Caco-2 (cell line): ENCODE measurements around the gene SLC27A2. TPM values are rescaled to one million over a fixed set of nuclear protein-coding genes. Genes with fewer than 3 reads are reported as not detected.
A peak's percentile ranks its signal among the peaks of the same experiment; 100 is the strongest.

Source experiments
- BruUV-seq: library from RNA; stranded (reverse); fragments of 400-500 nt; replicated peaks from 2 replicates; lab custom pipeline; 2021; lab: Mats Ljungman, UMichigan
- CTCF ChIA-PET: fragments of 300-600 bp; sonication (Branson Sonifier 250); formaldehyde crosslinking; loops from one replicate; lab custom pipeline; 2022; ENCODE audit warnings: antibody characterized with exemption; lab: Charles Lee
- POLR2A ChIA-PET: fragments of 300-600 bp; sonication (Branson Sonifier 250); formaldehyde crosslinking; loops from one replicate; lab custom pipeline; 2022; ENCODE audit warnings: antibody characterized with exemption; lab: Charles Lee
- DNase-seq, 2 experiments: peaks; one replicate each; pipeline versions ENCODE4 v3.0.0 to v3.0.0-alpha.2; 2020 to 2022
- H3K27me3 ChIP-seq: replicated peaks from 2 replicates; pipeline ENCODE4 v1.6.0; 2011; ENCODE audit warnings: low read length; ENCODE audit not compliant: control insufficient read depth, insufficient read depth
- H3K36me3 ChIP-seq: 2 replicates; pipeline ENCODE4 v1.5.1; 2011; ENCODE audit warnings: low read length; ENCODE audit not compliant: control insufficient read depth, insufficient read depth
- H3K4me1 ChIP-seq: fragments of 250-450 bp; sonication (Bioruptor Pico); 2 replicates; pipeline ENCODE4 v1.5.1; 2020; ENCODE audit warnings: mild to moderate bottlenecking
- H3K4me3 ChIP-seq: 2 replicates; pipeline ENCODE4 v1.5.1; 2011; ENCODE audit warnings: low read depth, mild to moderate bottlenecking, control low read depth, low read length
- H3K9me3 ChIP-seq: fragments of 250-450 bp; sonication (Bioruptor Pico); 2 replicates; pipeline ENCODE4 v1.5.1; 2020; ENCODE audit warnings: mild to moderate bottlenecking, moderate library complexity
- H3K27ac Mint-ChIP-seq: one replicate; pipeline ENCODE4 v1.8.0; 2022; ENCODE audit warnings: mixed read lengths; ENCODE audit not compliant: unreplicated experiment
- H3K27me3 Mint-ChIP-seq: one replicate; pipeline ENCODE4 v1.8.0; 2022; ENCODE audit warnings: mixed read lengths; ENCODE audit not compliant: insufficient read depth, unreplicated experiment
- H3K36me3 Mint-ChIP-seq: one replicate; pipeline ENCODE4 v1.8.0; 2022; ENCODE audit warnings: mild to moderate bottlenecking, mixed read lengths; ENCODE audit not compliant: insufficient read depth, unreplicated experiment
- H3K4me1 Mint-ChIP-seq: one replicate; pipeline ENCODE4 v1.8.0; 2022; ENCODE audit warnings: low read depth, mixed read lengths; ENCODE audit not compliant: unreplicated experiment
- H3K4me3 Mint-ChIP-seq: one replicate; pipeline ENCODE4 v1.8.0; 2022; ENCODE audit warnings: mild to moderate bottlenecking, moderate library complexity, mixed read lengths; ENCODE audit not compliant: unreplicated experiment
- H3K9me3 Mint-ChIP-seq: one replicate; pipeline ENCODE4 v1.8.0; 2022; ENCODE audit warnings: mixed read lengths; ENCODE audit not compliant: unreplicated experiment
- CTCF ChIP-seq, 2 experiments: fragments of 200-600 bp in 1 of 2; IDR thresholded peaks; 1 replicate in 1 of 2; 2 replicates in 1 of 2; pipeline versions ENCODE4 v1.5.1 to v1.8.0; 2011 to 2022; ENCODE audit warnings: antibody characterized with exemption in 1 of 2, control low read depth in 1 of 2, inconsistent platforms in 1 of 2, low read depth in 1 of 2, low read length in 1 of 2, mild to moderate bottlenecking in 1 of 2, moderate library complexity in 1 of 2; ENCODE audit not compliant: insufficient read depth in 1 of 2, severe bottlenecking in 1 of 2, unreplicated experiment in 1 of 2
- intact Hi-C: fragments of 100-400 bp; cut with micrococcal nuclease; formaldehyde crosslinking; loops from one replicate; pipeline ENCODE4 v1.10.0; 2022; ENCODE audit not compliant: unreplicated experiment
- total RNA-seq: library from RNA; stranded (reverse); gene quantifications from 2 replicates; pipeline ENCODE4 v1.2.3, GENCODE V29; 2022

Gene SLC27A2
- total RNA-seq, 1 experiment from 2014 or later, result 31.2 TPM

GRCh38 chr15:50206020-50206419 is 24.0 kb downstream of the SLC27A2 start:
- POLR2A ChIA-PET, result no interaction called here
- CTCF ChIA-PET, result no interaction called here
- DNase-seq, result no peak
- no peak overlapping the region for H3K4me3 Mint-ChIP-seq
- Histone ChIP-seq H3K4me1 (peaks cover 11% of the 10 kb centered on the region), H3K36me3 (no peaks in the 10 kb centered on the region; the same call in 1 of the 2 replicates), H3K27me3 (no peaks in the 10 kb centered on the region), H3K4me3 (no peak overlapping the region), H3K9me3 (no peaks in the 10 kb centered on the region)
- peaks cover 11% of the 10 kb centered on the region for H3K9me3 Mint-ChIP-seq
- no peak overlapping the region for H3K27ac Mint-ChIP-seq
- H3K36me3 Mint-ChIP-seq, result peaks cover 14% of the 10 kb centered on the region
- intact Hi-C loops, result no loop called here
- no TSS peak for BruUV-seq
- H3K27me3 Mint-ChIP-seq, result no peaks in the 10 kb centered on the region
- TF ChIP-seq CTCF (IDR thresholded peaks at IDR 0.05; ENCODE audit: insufficient read depth in 1 of 2, low read depth in 1 of 2, low read length in 1 of 2, severe bottlenecking in 1 of 2, unreplicated experiment in 1 of 2), result no peak
- H3K4me1 Mint-ChIP-seq, result peaks cover 6% of the 10 kb centered on the region

GRCh38 chr15:50209809-50210208 is 27.8 kb downstream of the SLC27A2 start:
- Histone ChIP-seq H3K27me3 (no peaks in the 10 kb centered on the region), H3K36me3 (no peaks in the 10 kb centered on the region; the same call in 1 of the 2 replicates), H3K9me3 (no peaks in the 10 kb centered on the region), H3K4me1 (peaks cover 15% of the 10 kb centered on the region), H3K4me3 (no peak overlapping the region)
- ChIA-PET CTCF (no interaction called here), POLR2A (no interaction called here)
- no peak for DNase-seq
- Mint-ChIP-seq H3K4me1 (peaks cover 6% of the 10 kb centered on the region), H3K27me3 (no peaks in the 10 kb centered on the region), H3K4me3 (no peak overlapping the region), H3K27ac (peak overlapping the region; percentile 62), H3K36me3 (peaks cover 21% of the 10 kb centered on the region), H3K9me3 (peaks cover 48% of the 10 kb centered on the region)
- intact Hi-C loops, result no loop called here
- no peak for TF ChIP-seq CTCF (IDR thresholded peaks at IDR 0.05; ENCODE audit: insufficient read depth in 1 of 2, low read depth in 1 of 2, low read length in 1 of 2, severe bottlenecking in 1 of 2, unreplicated experiment in 1 of 2)
- no TSS peak for BruUV-seq

GRCh38 chr15:50210462-50211157 is 28.6 kb downstream of the SLC27A2 start:
- peaks cover 21% of the 10 kb centered on the region for H3K36me3 Mint-ChIP-seq
- ChIA-PET POLR2A (no interaction called here), CTCF (no interaction called here)
- intact Hi-C loops, result no loop called here
- H3K27me3 Mint-ChIP-seq, result no peaks in the 10 kb centered on the region
- DNase-seq, result peak; percentile 49 to 78
- Histone ChIP-seq H3K27me3 (no peaks in the 10 kb centered on the region), H3K4me3 (no peak overlapping the region), H3K9me3 (no peaks in the 10 kb centered on the region), H3K4me1 (peaks cover 18% of the 10 kb centered on the region), H3K36me3 (no peaks in the 10 kb centered on the region; the same call in 1 of the 2 replicates)
- H3K9me3 Mint-ChIP-seq, result peaks cover 56% of the 10 kb centered on the region
- TF ChIP-seq CTCF (IDR thresholded peaks at IDR 0.05; ENCODE audit: insufficient read depth in 1 of 2, low read depth in 1 of 2, low read length in 1 of 2, severe bottlenecking in 1 of 2, unreplicated experiment in 1 of 2), result no peak
- BruUV-seq, result no TSS peak
- H3K27ac Mint-ChIP-seq, result peak overlapping the region; percentile 62
- peaks cover 8% of the 10 kb centered on the region for H3K4me1 Mint-ChIP-seq
- no peak overlapping the region for H3K4me3 Mint-ChIP-seq
